ENCODE results near the gene RPA3. TPM values are rescaled to one million over a fixed set of nuclear protein-coding genes. Genes with fewer than 3 reads are reported as not detected.

The RPA3 gene
- total RNA-seq, 2 donors from 2014 or later: 0.66 to 6.0 TPM

GRCh38 chr7:7654964-7655715, 63.3 kb downstream of the RPA3 start:
- H3K4me1 ChIP-seq: peaks cover 10% of the 10 kb centered on the region
- 68 to 78% methylated on average over 4 of the region's 4 CpGs for WGBS, 2 donors
- ATAC-seq: no peak
- DNase-seq: no peak
- intact Hi-C loops (cut with DNase I): no loop called here
- H3K9me3 ChIP-seq: no peaks in the 10 kb centered on the region
- TF ChIP-seq CTCF (IDR thresholded peaks at IDR 0.05) (no peak), POLR2A (IDR thresholded peaks at IDR 0.05) (no peak)
- no peaks in the 10 kb centered on the region for H3K36me3 ChIP-seq (replicated peaks in 1 of 2; ENCODE audit: insufficient read depth in 1 of 2, low read depth in 2 of 2)
- H3K4me3 ChIP-seq: no peak overlapping the region
- no peak overlapping the region for H3K27ac ChIP-seq
- no peaks in the 10 kb centered on the region for H3K27me3 ChIP-seq

GRCh38 chr7:7653593-7654187, 64.7 kb downstream of the RPA3 start:
- WGBS, 2 donors: 72 to 73% methylated on average over 3 of the region's 3 CpGs
- no peak overlapping the region for H3K4me3 ChIP-seq
- ATAC-seq (no peak), DNase-seq (no peak)
- H3K36me3 ChIP-seq (replicated peaks in 1 of 2; ENCODE audit: insufficient read depth in 1 of 2, low read depth in 2 of 2): no peaks in the 10 kb centered on the region
- no peaks in the 10 kb centered on the region for H3K9me3 ChIP-seq
- intact Hi-C loops (cut with DNase I): no loop called here
- H3K4me1 ChIP-seq: peaks cover 10% of the 10 kb centered on the region
- TF ChIP-seq POLR2A (IDR thresholded peaks at IDR 0.05) (no peak), CTCF (IDR thresholded peaks at IDR 0.05) (peak in 5 of 7 experiments; percentile 4 to 30 (median 13))
- H3K27ac ChIP-seq: no peak overlapping the region
- no peaks in the 10 kb centered on the region for H3K27me3 ChIP-seq

GRCh38 chr7:7652798-7653540, 65.4 kb downstream of the RPA3 start:
- TF ChIP-seq POLR2A (IDR thresholded peaks at IDR 0.05) (no peak), CTCF (IDR thresholded peaks at IDR 0.05) (no peak)
- Histone ChIP-seq H3K9me3 (no peaks in the 10 kb centered on the region), H3K4me1 (peaks cover 11% of the 10 kb centered on the region), H3K27me3 (no peaks in the 10 kb centered on the region), H3K27ac (no peak overlapping the region), H3K4me3 (no peak overlapping the region), H3K36me3 (replicated peaks in 1 of 2; ENCODE audit: insufficient read depth in 1 of 2, low read depth in 2 of 2) (no peaks in the 10 kb centered on the region)
- 71 to 87% methylated on average over 1 of the region's 1 CpG for WGBS, 2 donors
- ATAC-seq (no peak), DNase-seq (no peak)
- intact Hi-C loops (cut with DNase I): no loop called here

GRCh38 chr7:7651479-7651878, 66.9 kb downstream of the RPA3 start:
- no peak for ATAC-seq
- TF ChIP-seq POLR2A (IDR thresholded peaks at IDR 0.05) (no peak), CTCF (IDR thresholded peaks at IDR 0.05) (no peak)
- WGBS, 2 donors: 40 to 71% methylated on average over 3 of the region's 3 CpGs
- Histone ChIP-seq H3K4me3 (no peak overlapping the region), H3K9me3 (no peaks in the 10 kb centered on the region), H3K4me1 (peaks cover 20% of the 10 kb centered on the region), H3K36me3 (replicated peaks in 1 of 2; ENCODE audit: insufficient read depth in 1 of 2, low read depth in 2 of 2) (no peaks in the 10 kb centered on the region), H3K27ac (no peak overlapping the region), H3K27me3 (no peaks in the 10 kb centered on the region)
- DNase-seq: no peak
- intact Hi-C loops (cut with DNase I): no loop called here
